Lung microvascular endothelial cell (primary cell): ENCODE results near the gene RGL2. TPM values are rescaled to one million over a fixed set of nuclear protein-coding genes. Genes with fewer than 3 reads are reported as not detected.
A peak's percentile ranks its signal among the peaks of the same experiment; 100 is the strongest.

Experiments used
- DNase-seq, 2 donors: peaks; one replicate each; pipeline versions ENCODE4 v3.0.0 to v3.0.0-alpha.2; 2010; ENCODE audit warnings: low read depth in 2 of 2
- total RNA-seq: library from RNA; depleted of rRNA; stranded (reverse); fragments of >200 nt; gene quantifications from 2 replicates; pipeline ENCODE4 v1.2.1, GENCODE V29; 2014

RGL2 gene
- total RNA-seq, 1 donor from 2014 or later: 53.0 TPM

GRCh38 chr6:33316603-33317418 lies 18.1 kb upstream of the RGL2 start:
- DNase-seq: no peak

GRCh38 chr6:33315793-33316602 lies 17.3 kb upstream of the RGL2 start:
- no peak for DNase-seq

GRCh38 chr6:33314943-33315792 lies 16.4 kb upstream of the RGL2 start:
- DNase-seq: peak in 1 of 2 donors; percentile 28

GRCh38 chr6:33314515-33314942 lies 15.8 kb upstream of the RGL2 start:
- peak; percentile 80 to 93 for DNase-seq

GRCh38 chr6:33313709-33314514 lies 15.2 kb upstream of the RGL2 start, which contains the start of gene TAPBP:
TSS of gene TAPBP (minus strand) at chr6:33314078. CDS start at chr6:33314041, 37 bp downstream.
- peak; percentile 80 to 84 for DNase-seq

- peak in 1 of 2 donors; percentile 45 for DNase-seq
These were observed 14.5 kb upstream of the RGL2 start for GRCh38 chr6:33313105-33313708.

- DNase-seq: peak; percentile 45 to 73
These were observed 13.8 kb upstream of the RGL2 start for GRCh38 chr6:33312361-33313104.

GRCh38 chr6:33306356-33306755 lies 7.6 kb upstream of the RGL2 start:
- no peak for DNase-seq

GRCh38 chr6:33305052-33305451 lies 6.3 kb upstream of the RGL2 start:
- no peak for DNase-seq

GRCh38 chr6:33304216-33304615 lies 5.5 kb upstream of the RGL2 start:
- no peak for DNase-seq

GRCh38 chr6:33301877-33302276 lies 3.1 kb upstream of the RGL2 start:
- no peak for DNase-seq

- DNase-seq: peak; percentile 94
These were observed 649 bp upstream of the RGL2 start for GRCh38 chr6:33299237-33299944.

- peak; percentile 61 to 75 for DNase-seq
These were observed 578 bp downstream of the RGL2 start for GRCh38 chr6:33297956-33298772.

GRCh38 chr6:33297406-33297955 lies 1.3 kb downstream of the RGL2 start:
- no peak for DNase-seq

GRCh38 chr6:33296797-33297405 lies 1.8 kb downstream of the RGL2 start:
- DNase-seq: no peak

GRCh38 chr6:33295621-33296369 lies 2.9 kb downstream of the RGL2 start:
- no peak for DNase-seq
